Tibial nerve (tissue), 4 donors: Measurements from ENCODE around the gene COASY. TPM values are rescaled to one million over a fixed set of nuclear protein-coding genes. Genes with fewer than 3 reads are reported as not detected.

Experiments used
- DNase-seq, 2 donors: peaks; one replicate each; pipeline ENCODE4 v3.0.0-alpha.2; 2019; ENCODE audit warnings: low spot score in 2 of 2
- H3K27ac ChIP-seq, 4 donors: fragments of 200-600 bp; sonication (generic) in 3 of 4; one replicate each; pipeline ENCODE4 v1.5.1; 2017 to 2019; ENCODE audit warnings: mild to moderate bottlenecking in 1 of 4
- H3K27me3 ChIP-seq, 2 donors: fragments of 200-600 bp; sonication (generic) in 1 of 2; one replicate each; pipeline versions ENCODE4 v1.5.1 to v1.6.0; 2017 to 2019
- H3K36me3 ChIP-seq, 3 donors: fragments of 200-600 bp; sonication (generic); one replicate each; pipeline ENCODE4 v1.5.1; 2018 to 2019
- H3K4me1 ChIP-seq, 4 donors: fragments of 200-600 bp; sonication (generic) in 3 of 4; one replicate each; pipeline ENCODE4 v1.5.1; 2017 to 2019
- H3K4me3 ChIP-seq, 4 donors: fragments of 200-600 bp; sonication (generic) in 3 of 4; one replicate each; pipeline ENCODE4 v1.5.1; 2017 to 2019; ENCODE audit warnings: mild to moderate bottlenecking in 1 of 4, moderate library complexity in 1 of 4
- H3K9me3 ChIP-seq, 4 donors: fragments of 200-600 bp; sonication (generic) in 3 of 4; one replicate each; pipeline ENCODE4 v1.5.1; 2017 to 2019
- CTCF ChIP-seq, 5 experiments: fragments of 200-600 bp in 3 of 5; fragments of 450-650 bp in 2 of 5; sonication (generic) in 3 of 5; IDR thresholded peaks; one replicate each; pipeline ENCODE4 v1.5.1; 2016 to 2019; ENCODE audit warnings: antibody characterized with exemption in 5 of 5, mild to moderate bottlenecking in 3 of 5, moderate library complexity in 2 of 5
- EP300 ChIP-seq, 2 donors: sonication (generic); formaldehyde crosslinking; IDR thresholded peaks; one replicate each; pipeline ENCODE4 v1.6.1; 2017; ENCODE audit warnings: antibody characterized with exemption in 2 of 2, mild to moderate bottlenecking in 1 of 2
- POLR2A ChIP-seq, 2 donors: fragments of 450-650 bp; IDR thresholded peaks; one replicate each; pipeline ENCODE4 v1.6.1; 2017; ENCODE audit warnings: antibody characterized with exemption in 2 of 2, mild to moderate bottlenecking in 2 of 2, moderate library complexity in 2 of 2
- WGBS, 2 donors: methylation state at CpG; one replicate each; pipeline ENCODE4 v1.1.5; 2018; 5-methylcytosine and 5-hydroxymethylcytosine counted together
- total RNA-seq, 4 donors: library from RNA; depleted of rRNA; stranded (reverse); fragments of >200 nt; gene quantifications; one replicate each; pipeline ENCODE4 v1.1.0, GENCODE V29; 2016

COASY gene
- total RNA-seq, 4 donors from 2014 or later: 22.9 to 33.9 (median 25.5) TPM

GRCh38 chr17:42568341-42569111 is 6.6 kb downstream of the COASY start:
- peak overlapping the region in 3 of 4 donors; percentile 93 to 96 (median 96) for H3K27ac ChIP-seq
- no peaks in the 10 kb centered on the region for H3K27me3 ChIP-seq
- H3K4me3 ChIP-seq: no peak overlapping the region
- H3K9me3 ChIP-seq: no peaks in the 10 kb centered on the region
- H3K36me3 ChIP-seq: peaks cover 2 to 78% (median 33%) of the 10 kb centered on the region in 3 donors
- WGBS, 2 donors: 89 to 90% methylated on average over 14 of the region's 14 CpGs
- TF ChIP-seq CTCF (IDR thresholded peaks at IDR 0.05): no peak
- no peak for TF ChIP-seq POLR2A (IDR thresholded peaks at IDR 0.05)
- no peak for TF ChIP-seq EP300 (IDR thresholded peaks at IDR 0.05)
- H3K4me1 ChIP-seq: peaks cover 0 to 46% (median 26%) of the 10 kb centered on the region in 4 donors
- DNase-seq: no peak

GRCh38 chr17:42571435-42572225 is 9.7 kb downstream of the COASY start:
- Histone ChIP-seq H3K4me3 (no peak overlapping the region), H3K27ac (no peak overlapping the region), H3K27me3 (no peaks in the 10 kb centered on the region), H3K4me1 (peaks cover 0 to 25% (median 13%) of the 10 kb centered on the region in 4 donors), H3K9me3 (no peaks in the 10 kb centered on the region), H3K36me3 (peaks cover 2 to 74% (median 24%) of the 10 kb centered on the region in 3 donors)
- DNase-seq: no peak
- WGBS, 2 donors: 72 to 76% methylated on average over 12 of the region's 12 CpGs
- no peak for TF ChIP-seq POLR2A (IDR thresholded peaks at IDR 0.05)
- no peak for TF ChIP-seq EP300 (IDR thresholded peaks at IDR 0.05)
- TF ChIP-seq CTCF (IDR thresholded peaks at IDR 0.05): no peak

- 81 to 83% methylated on average over 4 of the region's 4 CpGs for WGBS, 2 donors
- H3K4me3 ChIP-seq: no peak overlapping the region
- H3K36me3 ChIP-seq: peaks cover 2 to 74% (median 24%) of the 10 kb centered on the region in 3 donors
- H3K27ac ChIP-seq: no peak overlapping the region
- no peaks in the 10 kb centered on the region for H3K9me3 ChIP-seq
- no peak for TF ChIP-seq POLR2A (IDR thresholded peaks at IDR 0.05)
- H3K27me3 ChIP-seq: no peaks in the 10 kb centered on the region
- DNase-seq: no peak
- peaks cover 0 to 24% (median 12%) of the 10 kb centered on the region in 4 donors for H3K4me1 ChIP-seq
Measured at GRCh38 chr17:42573095-42573494, 11.1 kb downstream of the COASY start.

GRCh38 chr17:42574463-42574862 is 12.5 kb downstream of the COASY start:
- no peak overlapping the region for H3K27ac ChIP-seq
- no peaks in the 10 kb centered on the region for H3K27me3 ChIP-seq
- peaks cover 2 to 65% (median 14%) of the 10 kb centered on the region in 3 donors for H3K36me3 ChIP-seq
- no peak for DNase-seq
- peaks cover 0 to 28% (median 12%) of the 10 kb centered on the region in 4 donors for H3K4me1 ChIP-seq
- no peaks in the 10 kb centered on the region for H3K9me3 ChIP-seq
- TF ChIP-seq POLR2A (IDR thresholded peaks at IDR 0.05) (no peak), CTCF (IDR thresholded peaks at IDR 0.05) (no peak), EP300 (IDR thresholded peaks at IDR 0.05) (no peak)
- WGBS, 2 donors: 79 to 81% methylated on average over 3 of the region's 3 CpGs
- H3K4me3 ChIP-seq: no peak overlapping the region

- H3K27ac ChIP-seq: peak overlapping the region in 3 of 4 donors; percentile 85 to 90 (median 89)
- no peaks in the 10 kb centered on the region for H3K9me3 ChIP-seq
- DNase-seq: no peak
- peaks cover 0 to 28% (median 12%) of the 10 kb centered on the region in 4 donors for H3K4me1 ChIP-seq
- H3K27me3 ChIP-seq: no peaks in the 10 kb centered on the region
- H3K36me3 ChIP-seq: peaks cover 4 to 63% (median 23%) of the 10 kb centered on the region in 3 donors
- TF ChIP-seq POLR2A (IDR thresholded peaks at IDR 0.05) (no peak), CTCF (IDR thresholded peaks at IDR 0.05) (no peak), EP300 (IDR thresholded peaks at IDR 0.05) (no peak)
- WGBS, 2 donors: 6 to 12% methylated on average over 16 to 18 of the region's 18 CpGs
- H3K4me3 ChIP-seq: peak overlapping the region; percentile 41 to 87 (median 72)
Measured at GRCh38 chr17:42577140-42577531, 15.2 kb downstream of the COASY start.
